ENCODE results near the gene DNMBP. TPM values are rescaled to one million over a fixed set of nuclear protein-coding genes. Genes with fewer than 3 reads are reported as not detected.

Gene DNMBP
- total RNA-seq, 2 experiments from 2014 or later: 2.2 to 2.3 TPM

GRCh38 chr10:99916776-99917175 is 93.0 kb downstream of the DNMBP start:
- H3K27ac ChIP-seq (ENCODE audit: low read depth in 1 of 2, low read length in 2 of 2): no peak overlapping the region
- H3K36me3 ChIP-seq (ENCODE audit: insufficient read depth, low read length): no peaks in the 10 kb centered on the region
- intact Hi-C loops (cut with DNase I, micrococcal nuclease): no loop called here
- ATAC-seq (ENCODE audit: poor library complexity) (no peak), DNase-seq (no peak)
- Mint-ChIP-seq H3K4me3 (no peak overlapping the region), H3K9me3 (no peaks in the 10 kb centered on the region), H3K27ac (no peak overlapping the region), H3K36me3 (ENCODE audit: low read depth) (no peaks in the 10 kb centered on the region), H3K4me1 (ENCODE audit: low read depth) (no peaks in the 10 kb centered on the region), H3K27me3 (no peaks in the 10 kb centered on the region)
- H3K4me1 ChIP-seq (ENCODE audit: insufficient read depth, low read length): no peaks in the 10 kb centered on the region
- ChIA-PET POLR2A (no interaction called here), CTCF (interaction anchor here (1.6 kb wide), 1 partner anchor 20 kb away, joined by 3 read pairs; no protein-coding TSS in a partner anchor)
- no peaks in the 10 kb centered on the region for H3K9me3 ChIP-seq (ENCODE audit: control insufficient read depth in 1 of 2, insufficient read depth in 1 of 2, low read length in 2 of 2)
- no peak for TF ChIP-seq CTCF (IDR thresholded peaks at IDR 0.05)
- H3K27me3 ChIP-seq (ENCODE audit: control insufficient read depth in 1 of 2, insufficient read depth in 2 of 2, low read length in 2 of 2): peaks cover 0 to 2% of the 10 kb centered on the region in 2 experiments
- H3K4me3 ChIP-seq (ENCODE audit: low read length): no peak overlapping the region

DNA sequence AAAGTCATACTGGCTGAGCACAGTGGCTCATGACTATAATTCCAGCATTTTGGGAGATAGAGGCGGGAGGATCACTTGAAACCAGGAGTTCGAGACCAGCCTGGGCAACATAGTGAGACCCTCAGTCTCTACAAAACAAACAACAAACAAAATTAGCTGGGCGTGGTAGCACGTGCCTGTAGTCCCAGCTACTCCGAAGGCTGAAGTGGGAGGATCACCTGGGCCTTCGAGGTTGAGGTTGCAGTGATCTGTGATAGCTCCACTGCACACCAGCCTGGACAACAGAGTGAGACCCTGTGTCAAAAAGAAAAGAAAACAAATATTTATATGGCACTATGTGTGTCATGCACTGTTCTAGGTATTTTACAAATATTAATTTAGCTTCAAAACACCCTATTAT is 94.3 kb downstream of the DNMBP start:
- Histone ChIP-seq H3K9me3 (ENCODE audit: control insufficient read depth in 1 of 2, insufficient read depth in 1 of 2, low read length in 2 of 2) (no peaks in the 10 kb centered on the region), H3K4me3 (ENCODE audit: low read length) (no peak overlapping the region), H3K27ac (ENCODE audit: low read depth in 1 of 2, low read length in 2 of 2) (no peak overlapping the region), H3K36me3 (ENCODE audit: insufficient read depth, low read length) (no peaks in the 10 kb centered on the region), H3K4me1 (ENCODE audit: insufficient read depth, low read length) (no peaks in the 10 kb centered on the region), H3K27me3 (ENCODE audit: control insufficient read depth in 1 of 2, insufficient read depth in 2 of 2, low read length in 2 of 2) (no peaks in the 10 kb centered on the region)
- no peak for DNase-seq
- ATAC-seq (ENCODE audit: poor library complexity): no peak
- Mint-ChIP-seq H3K27me3 (no peaks in the 10 kb centered on the region), H3K36me3 (ENCODE audit: low read depth) (no peaks in the 10 kb centered on the region), H3K27ac (no peak overlapping the region), H3K4me1 (ENCODE audit: low read depth) (no peaks in the 10 kb centered on the region), H3K4me3 (no peak overlapping the region), H3K9me3 (no peaks in the 10 kb centered on the region)
- ChIA-PET POLR2A (no interaction called here), CTCF (interaction anchor here (1.6 kb wide), 1 partner anchor 19 kb away, joined by 3 read pairs; no protein-coding TSS in a partner anchor)
- intact Hi-C loops (cut with DNase I, micrococcal nuclease): no loop called here
- no peak for TF ChIP-seq CTCF (IDR thresholded peaks at IDR 0.05)

DNA sequence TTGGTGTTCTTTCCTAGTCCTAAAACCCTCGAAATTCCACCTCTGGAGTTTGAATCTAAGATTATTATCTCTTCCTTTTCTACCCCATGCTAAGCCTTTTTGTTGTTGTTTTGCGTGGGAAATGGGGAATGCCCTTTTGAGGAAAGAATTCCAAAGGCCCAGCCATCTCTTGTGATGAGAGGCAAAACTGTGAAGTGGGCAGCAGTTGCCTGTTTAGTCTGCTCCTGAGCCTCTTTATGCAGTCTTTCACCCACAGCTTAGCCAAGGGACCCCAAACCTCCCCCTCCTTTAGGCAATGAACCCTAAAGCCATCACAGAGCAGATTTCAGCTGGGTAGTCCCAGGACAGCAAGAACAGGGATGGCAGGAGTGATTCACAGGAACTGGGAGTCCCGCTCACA is 95.5 kb downstream of the DNMBP start:
- Mint-ChIP-seq H3K9me3 (no peaks in the 10 kb centered on the region), H3K4me3 (no peak overlapping the region), H3K27ac (no peak overlapping the region), H3K36me3 (ENCODE audit: low read depth) (no peaks in the 10 kb centered on the region), H3K27me3 (no peaks in the 10 kb centered on the region), H3K4me1 (ENCODE audit: low read depth) (no peaks in the 10 kb centered on the region)
- no peak for DNase-seq
- Histone ChIP-seq H3K27ac (ENCODE audit: low read depth in 1 of 2, low read length in 2 of 2) (no peak overlapping the region), H3K27me3 (ENCODE audit: control insufficient read depth in 1 of 2, insufficient read depth in 2 of 2, low read length in 2 of 2) (no peaks in the 10 kb centered on the region), H3K9me3 (ENCODE audit: control insufficient read depth in 1 of 2, insufficient read depth in 1 of 2, low read length in 2 of 2) (no peaks in the 10 kb centered on the region), H3K4me1 (ENCODE audit: insufficient read depth, low read length) (no peaks in the 10 kb centered on the region), H3K4me3 (ENCODE audit: low read length) (no peak overlapping the region), H3K36me3 (ENCODE audit: insufficient read depth, low read length) (no peaks in the 10 kb centered on the region)
- ChIA-PET CTCF (no interaction called here), POLR2A (no interaction called here)
- intact Hi-C loops (cut with DNase I, micrococcal nuclease): no loop called here
- no peak for ATAC-seq (ENCODE audit: poor library complexity)
- TF ChIP-seq CTCF (IDR thresholded peaks at IDR 0.05): no peak
